Measurements from ENCODE around the gene PGLYRP4.

DNA sequence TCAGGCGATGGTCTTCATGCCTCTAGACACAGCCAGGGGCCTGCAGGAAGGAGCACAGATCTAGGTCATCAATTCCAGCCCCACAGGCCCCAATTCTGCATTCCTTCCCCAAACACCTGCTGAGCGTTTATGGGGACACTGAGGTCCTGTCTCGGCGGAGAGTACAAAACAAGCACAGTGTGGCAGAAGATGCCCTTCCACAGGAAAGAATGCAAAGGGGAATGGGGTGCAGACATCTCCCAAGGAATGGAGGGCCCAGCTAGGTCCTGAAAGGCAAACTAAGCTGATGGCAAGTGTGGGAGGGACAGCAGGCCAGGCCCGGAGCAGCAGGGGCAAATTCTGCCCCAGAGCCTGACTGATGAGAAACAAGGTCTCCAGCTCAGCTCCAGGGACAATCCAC is 45.8 kb upstream of the PGLYRP4 start:
- TF ChIP-seq, protein P1, sequence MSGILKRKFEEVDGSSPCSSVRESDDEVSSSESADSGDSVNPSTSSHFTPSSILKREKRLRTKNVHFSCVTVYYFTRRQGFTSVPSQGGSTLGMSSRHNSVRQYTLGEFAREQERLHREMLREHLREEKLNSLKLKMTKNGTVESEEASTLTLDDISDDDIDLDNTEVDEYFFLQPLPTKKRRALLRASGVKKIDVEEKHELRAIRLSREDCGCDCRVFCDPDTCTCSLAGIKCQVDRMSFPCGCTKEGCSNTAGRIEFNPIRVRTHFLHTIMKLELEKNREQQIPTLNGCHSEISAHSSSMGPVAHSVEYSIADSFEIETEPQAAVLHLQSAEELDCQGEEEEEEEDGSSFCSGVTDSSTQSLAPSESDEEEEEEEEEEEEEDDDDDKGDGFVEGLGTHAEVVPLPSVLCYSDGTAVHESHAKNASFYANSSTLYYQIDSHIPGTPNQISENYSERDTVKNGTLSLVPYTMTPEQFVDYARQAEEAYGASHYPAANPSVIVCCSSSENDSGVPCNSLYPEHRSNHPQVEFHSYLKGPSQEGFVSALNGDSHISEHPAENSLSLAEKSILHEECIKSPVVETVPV (CRISPR knock-in tag; IDR thresholded peaks at IDR 0.05): no peak
- TF ChIP-seq ZFP3 (CRISPR knock-in tag; IDR thresholded peaks at IDR 0.05) (no peak), CSDC2 (CRISPR knock-in tag; IDR thresholded peaks at IDR 0.05) (no peak), RARB (CRISPR knock-in tag; IDR thresholded peaks at IDR 0.05) (no peak), ESRRG (CRISPR knock-in tag; IDR thresholded peaks at IDR 0.05) (no peak)
- TF ChIP-seq, protein P2, sequence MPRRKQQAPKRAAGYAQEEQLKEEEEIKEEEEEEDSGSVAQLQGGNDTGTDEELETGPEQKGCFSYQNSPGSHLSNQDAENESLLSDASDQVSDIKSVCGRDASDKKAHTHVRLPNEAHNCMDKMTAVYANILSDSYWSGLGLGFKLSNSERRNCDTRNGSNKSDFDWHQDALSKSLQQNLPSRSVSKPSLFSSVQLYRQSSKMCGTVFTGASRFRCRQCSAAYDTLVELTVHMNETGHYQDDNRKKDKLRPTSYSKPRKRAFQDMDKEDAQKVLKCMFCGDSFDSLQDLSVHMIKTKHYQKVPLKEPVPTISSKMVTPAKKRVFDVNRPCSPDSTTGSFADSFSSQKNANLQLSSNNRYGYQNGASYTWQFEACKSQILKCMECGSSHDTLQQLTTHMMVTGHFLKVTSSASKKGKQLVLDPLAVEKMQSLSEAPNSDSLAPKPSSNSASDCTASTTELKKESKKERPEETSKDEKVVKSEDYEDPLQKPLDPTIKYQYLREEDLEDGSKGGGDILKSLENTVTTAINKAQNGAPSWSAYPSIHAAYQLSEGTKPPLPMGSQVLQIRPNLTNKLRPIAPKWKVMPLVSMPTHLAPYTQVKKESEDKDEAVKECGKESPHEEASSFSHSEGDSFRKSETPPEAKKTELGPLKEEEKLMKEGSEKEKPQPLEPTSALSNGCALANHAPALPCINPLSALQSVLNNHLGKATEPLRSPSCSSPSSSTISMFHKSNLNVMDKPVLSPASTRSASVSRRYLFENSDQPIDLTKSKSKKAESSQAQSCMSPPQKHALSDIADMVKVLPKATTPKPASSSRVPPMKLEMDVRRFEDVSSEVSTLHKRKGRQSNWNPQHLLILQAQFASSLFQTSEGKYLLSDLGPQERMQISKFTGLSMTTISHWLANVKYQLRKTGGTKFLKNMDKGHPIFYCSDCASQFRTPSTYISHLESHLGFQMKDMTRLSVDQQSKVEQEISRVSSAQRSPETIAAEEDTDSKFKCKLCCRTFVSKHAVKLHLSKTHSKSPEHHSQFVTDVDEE (CRISPR knock-in tag; IDR thresholded peaks at IDR 0.05): no peak

Data from SK-N-SH treated with all-trans-retinoic acid at 6 μM for 48 hours (cell line).